Activated naive CD4-positive, alpha-beta T cell (primary cell): Measurements from ENCODE around the gene GLI3.

ENCODE experiments used
- DNase-seq, 4 experiments: peaks; one replicate each; lab custom pipeline; 2025; lab: John Stamatoyannopoulos, UW

The GLI3 gene

DNA sequence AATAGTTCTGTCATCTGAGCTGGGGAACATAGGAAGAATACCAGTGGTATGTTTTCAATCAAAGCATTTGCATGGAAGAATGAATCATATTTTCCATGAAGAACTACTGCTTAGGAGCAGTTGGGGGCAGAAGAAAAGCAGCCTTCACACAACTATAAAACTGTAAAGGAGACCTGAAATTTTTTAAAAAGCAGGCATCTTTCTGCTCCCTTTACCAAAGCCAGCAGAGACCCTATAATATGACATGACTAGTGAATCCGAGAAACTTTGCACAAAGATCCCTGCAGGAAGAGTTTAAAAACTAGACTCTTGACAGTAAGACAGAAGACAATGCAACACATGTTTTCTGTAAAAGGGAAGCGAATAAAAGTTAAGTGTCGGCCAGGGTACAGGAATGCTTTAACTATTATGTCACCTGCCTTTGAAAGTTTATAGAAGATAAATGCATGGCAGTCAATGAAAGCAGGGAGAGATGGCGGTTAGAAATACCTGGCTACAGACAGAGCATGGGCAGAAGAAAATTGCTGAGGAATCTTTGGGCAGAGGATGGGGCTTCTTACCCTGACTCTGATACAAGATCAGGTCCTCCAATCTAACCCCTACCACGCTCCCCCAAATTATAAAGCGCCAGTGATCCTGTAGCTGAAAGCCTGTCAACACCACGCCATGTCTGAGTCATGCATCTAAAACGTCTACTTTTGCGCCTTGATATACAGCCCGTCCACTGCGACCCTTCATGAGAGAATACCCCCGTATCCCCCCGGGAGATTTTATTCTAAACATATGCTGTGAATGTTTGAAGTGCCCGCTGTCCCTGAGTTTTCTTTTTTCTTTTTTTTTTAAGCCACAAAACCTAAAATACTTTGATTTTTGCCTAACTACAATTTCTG lies 93.1 kb downstream of the GLI3 start:
- no peak for DNase-seq

DNA sequence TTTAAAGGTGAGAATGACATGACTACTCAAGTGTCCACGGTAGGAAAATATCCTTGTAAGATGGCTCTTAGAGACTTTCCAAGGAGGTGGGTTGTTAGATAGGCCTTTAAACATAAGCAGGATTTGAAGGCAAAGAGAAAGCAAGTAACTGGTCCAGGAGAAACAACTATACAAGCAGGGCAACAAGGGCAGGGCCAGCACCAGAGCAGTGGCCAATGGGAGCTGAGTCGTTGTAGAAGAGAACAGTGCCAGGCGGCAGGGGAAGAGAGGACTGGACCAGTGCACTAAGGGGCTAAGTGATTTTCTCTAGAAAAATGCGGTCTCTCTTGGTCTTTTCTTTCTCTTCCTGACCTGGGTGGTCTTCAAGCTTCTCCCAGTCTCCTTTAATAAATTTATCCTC lies 94.9 kb downstream of the GLI3 start:
- DNase-seq, result no peak

DNA sequence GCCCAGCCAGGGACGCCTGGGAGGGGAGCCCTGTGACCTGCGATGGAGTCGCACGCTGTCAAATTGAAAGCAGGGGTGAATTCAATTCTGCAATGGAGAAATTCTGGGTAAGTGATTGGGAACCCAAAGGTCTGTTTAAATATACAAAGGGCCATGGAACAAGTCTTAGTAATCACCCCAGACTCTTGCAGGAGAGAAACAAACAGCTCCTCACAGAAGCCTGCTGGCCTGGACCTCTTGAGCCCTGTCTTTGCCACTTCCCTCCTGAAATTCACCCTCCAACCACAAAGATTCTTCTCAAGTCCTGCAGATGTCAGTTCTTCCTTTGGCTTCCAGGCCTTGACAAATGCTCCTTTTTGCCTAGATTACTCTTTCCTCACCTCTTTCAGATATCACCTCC lies 97.3 kb downstream of the GLI3 start:
- no peak for DNase-seq

DNA sequence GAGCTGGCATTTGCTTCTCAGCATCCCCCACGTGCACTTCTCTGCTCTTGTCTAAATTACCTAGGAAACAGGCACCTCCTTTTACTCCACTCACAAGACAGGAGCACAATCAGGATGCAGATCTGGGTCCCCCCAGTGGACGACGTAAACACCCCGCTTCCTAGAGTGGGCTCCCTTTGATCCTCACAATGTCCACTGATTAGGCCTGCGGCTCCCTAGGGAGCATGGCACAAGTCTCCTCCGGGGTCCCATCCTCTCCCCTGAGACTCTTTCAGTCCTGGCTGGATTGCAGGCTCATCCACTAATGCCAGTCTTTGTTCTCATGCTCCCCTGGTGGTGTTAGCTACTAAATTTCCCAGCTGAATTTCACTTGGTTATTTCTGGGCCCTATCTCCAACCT lies 98.3 kb downstream of the GLI3 start:
- DNase-seq, result no peak

DNA sequence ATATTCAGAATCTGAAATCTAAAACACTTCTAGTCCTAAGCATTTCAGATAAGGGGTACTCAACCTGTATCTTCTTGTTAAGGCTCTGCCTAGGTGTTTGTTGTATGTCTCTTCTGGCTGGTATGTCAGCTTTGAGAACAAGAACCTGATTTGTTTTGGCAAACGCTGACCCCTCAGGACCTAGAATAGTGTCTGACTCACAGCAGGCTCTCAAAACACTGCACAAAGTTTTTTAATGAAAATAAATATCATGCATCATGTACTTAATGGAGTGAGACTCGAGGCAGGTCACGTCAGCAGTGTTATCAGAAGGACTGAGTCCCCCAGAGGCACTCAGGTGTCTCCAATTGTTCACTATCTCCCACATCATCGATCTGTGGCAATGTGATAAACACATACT lies 99.1 kb downstream of the GLI3 start:
- no peak for DNase-seq

DNA sequence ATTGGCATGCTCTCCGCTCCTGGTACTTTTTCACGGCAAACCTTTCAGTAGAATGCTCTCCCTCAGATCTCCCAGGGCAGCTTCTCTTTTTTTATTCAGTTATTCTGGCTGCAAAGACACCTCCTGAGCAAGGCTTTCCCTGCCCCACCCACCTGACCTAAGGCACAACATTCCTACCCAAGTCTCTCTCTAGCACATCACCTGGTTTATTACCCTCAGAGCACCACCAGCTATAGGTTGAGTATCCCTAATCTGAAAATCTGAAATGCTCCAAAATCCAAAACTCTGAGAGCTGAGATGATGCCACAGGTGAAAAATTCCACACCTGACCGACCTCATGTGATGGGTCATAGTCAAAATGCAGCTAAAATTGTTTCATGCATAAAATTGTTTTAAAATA lies 99.6 kb downstream of the GLI3 start:
- DNase-seq, result no peak

DNA sequence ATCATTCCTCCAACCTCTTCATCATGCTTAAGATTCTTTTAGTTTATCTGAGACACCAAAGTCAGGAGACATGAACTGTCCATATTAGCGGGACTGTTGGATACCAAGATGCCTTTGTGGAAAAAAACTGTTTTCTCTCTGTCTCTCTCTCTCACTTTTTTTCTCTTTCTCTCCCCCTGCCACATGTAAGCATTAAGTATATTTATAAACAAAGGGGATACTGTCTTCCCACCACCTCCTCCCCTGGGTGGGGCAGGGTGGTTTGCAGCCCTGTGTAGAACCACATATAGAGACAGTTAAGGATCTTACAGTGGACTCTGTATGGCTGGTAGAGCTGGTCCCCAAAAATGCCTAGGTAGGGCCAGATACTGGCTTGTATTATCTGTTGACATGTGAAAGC lies 101.3 kb downstream of the GLI3 start:
- DNase-seq, result no peak

DNA sequence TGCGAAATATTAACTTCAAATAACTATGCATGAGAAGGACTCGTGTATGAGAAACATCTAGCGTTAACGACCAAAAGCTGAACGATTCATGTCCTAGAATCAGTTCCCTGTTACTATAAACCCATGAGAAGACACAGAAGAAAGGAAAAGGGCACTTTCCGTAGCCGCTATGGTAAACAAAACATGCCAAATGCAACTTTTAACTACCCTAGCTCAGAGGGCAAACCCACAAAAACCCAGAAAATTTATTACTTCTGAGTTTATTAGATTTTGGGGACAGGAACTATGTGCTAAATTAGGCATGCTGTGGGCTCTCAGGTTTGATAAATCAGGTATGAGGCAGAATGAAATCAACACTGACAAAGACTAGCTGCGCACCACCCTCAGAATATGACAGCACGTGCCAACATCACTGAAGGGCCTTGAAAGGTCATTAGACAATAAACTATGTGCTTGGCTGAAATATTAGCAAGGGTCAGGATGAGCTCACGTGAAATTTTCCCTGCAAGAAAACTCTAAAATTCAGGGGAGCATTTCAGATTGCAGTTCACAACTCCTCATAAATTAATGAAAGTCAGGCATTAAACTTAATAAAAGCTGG lies 102.6 kb downstream of the GLI3 start:
- DNase-seq, result no peak

DNA sequence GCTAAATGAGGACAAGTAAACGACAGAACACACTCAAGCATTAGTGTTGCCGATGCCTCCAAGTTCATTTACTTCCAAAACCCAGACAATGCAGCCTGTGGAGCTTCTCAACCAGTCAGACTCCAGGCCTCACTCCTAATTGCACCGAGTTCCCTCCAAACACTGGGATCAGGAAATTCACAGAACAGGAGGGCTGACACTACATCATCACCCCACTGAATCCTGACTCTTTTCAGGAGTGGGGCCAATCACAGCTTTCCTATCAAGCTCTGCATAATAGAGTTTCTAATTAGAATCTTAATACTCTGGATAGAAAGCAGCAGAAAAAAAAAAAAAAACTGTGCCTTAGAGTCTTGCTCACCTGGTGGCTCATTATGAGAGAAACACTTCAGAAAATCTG lies 103.7 kb downstream of the GLI3 start:
- no peak for DNase-seq

DNA sequence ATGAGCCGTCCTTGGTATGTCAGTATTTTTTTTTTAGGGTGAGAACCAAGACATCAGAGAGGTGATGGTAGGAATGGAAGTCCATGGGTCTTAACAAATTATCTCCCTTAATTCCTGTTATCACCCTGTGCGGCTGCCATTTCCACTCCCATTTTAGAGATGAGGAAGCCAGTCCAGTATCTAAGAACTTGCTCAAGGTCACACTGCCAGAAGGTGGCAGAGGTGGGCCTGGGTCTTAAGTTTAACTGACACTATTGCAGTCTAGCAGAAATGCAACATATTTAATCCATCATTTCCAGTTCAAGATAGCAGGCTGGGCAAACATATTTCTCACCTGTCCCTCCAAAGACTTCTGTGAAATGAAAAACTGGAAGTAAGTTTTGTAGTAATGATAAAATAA lies 108.3 kb downstream of the GLI3 start:
- no peak for DNase-seq

DNA sequence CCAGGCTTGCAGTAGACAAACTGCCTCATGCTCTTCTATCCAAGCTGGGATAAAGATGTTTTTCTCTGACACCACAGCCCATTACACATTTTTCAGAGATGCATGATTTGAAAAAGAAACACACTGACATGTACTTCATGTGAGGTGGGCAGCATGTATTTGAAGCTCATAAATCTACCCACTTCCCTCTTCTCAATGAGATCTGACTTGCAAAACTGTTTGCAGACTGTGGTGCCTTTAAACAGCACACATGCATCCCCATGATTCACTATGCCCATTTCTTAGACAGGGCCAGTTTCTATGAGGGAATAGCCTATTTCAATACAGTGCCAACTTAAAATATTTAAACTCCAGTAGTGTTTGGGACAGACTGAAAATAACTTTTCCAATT lies 109.8 kb downstream of the GLI3 start:
- DNase-seq, result no peak

DNA sequence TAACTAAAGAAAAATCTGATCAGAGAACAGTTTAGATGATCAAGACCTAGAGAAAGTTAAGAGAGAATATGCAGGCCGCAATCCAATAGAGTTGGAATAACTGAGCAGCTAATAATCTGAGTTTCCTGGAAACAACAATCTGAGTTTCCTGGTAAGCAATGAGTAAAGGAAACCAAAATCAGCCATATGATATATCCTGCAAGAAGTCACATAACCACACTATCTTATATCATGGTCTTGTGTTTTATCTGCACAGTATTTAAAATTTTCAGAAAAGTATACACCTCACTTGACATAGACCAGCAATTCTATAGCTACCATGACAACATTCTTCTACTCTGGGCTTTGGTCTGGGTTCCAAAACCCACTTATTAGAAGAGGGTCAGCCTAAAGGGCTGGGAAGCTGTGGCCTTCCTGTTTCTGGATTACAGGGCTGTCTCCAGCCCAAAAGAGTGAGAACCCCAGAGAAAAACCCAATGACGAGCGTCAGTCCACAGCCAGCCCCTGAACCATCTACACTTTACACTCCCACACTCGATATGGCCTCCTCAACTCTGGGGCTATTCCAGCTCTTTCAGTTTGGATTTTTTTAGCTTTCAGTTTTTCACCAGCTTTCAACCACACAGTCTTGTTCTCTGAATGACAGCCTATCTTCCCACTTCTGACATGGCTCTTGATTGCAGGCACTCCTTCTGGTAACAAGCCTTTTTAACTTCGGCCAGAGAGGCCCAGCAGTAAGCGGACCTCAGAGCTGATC lies 110.4 kb downstream of the GLI3 start:
- DNase-seq, result no peak

DNA sequence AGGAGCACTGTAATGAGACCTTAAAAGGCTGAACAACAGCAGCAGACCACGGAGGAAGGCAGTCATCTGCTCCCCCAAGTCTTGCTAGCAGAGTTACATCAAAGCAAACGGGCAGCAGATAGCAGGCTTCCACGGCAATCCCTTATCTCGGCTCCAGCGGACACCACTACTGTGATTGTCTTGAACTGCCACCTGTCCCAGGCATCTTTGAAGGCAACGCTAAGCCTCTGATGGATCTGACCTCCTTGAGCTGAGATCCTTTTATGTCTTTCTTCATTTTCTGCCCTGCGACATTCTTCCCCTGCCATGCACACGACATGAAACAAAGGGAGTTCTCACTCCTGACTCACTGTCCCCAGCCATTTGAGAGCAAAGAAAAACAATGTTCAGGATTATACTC lies 111.7 kb downstream of the GLI3 start:
- no peak for DNase-seq

DNA sequence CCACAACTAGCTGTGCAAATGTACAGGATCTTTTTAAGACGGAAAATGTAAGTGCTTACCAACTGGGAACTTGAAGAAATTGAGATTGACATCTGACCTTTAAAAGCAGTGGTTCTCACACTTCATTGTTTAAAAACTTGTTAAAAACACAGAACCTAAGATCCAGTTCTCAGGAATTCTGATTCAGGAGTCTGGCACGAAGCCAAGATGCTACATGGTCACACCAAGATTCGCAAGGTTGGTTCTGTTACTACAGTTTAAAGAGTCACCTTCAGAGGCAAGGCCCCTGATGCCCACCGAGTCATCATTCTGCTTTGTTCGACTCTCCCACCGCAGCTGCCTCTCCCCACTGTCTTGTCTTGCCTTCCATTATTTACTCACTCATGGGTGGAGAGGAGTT lies 113.3 kb downstream of the GLI3 start:
- DNase-seq, result no peak

DNA sequence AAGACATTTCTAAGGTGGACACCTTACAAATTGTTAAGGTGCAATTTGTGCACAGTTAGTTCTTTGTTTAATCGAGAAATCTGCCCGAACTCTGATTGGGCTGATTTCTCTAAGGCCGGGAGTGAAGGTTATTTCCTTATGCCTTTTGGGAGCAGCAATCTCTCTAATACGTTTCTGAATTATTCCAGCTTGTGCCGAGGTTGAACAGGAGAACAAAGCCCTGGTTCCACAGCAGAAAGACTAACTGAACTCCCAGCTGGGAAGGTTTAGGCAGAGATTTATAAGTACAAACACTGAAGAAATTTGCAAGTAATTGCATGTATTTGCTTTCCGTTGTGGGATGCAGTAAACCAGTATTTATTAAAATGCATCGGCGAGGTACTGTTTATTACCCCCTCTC lies 116.8 kb downstream of the GLI3 start:
- no peak for DNase-seq

DNA sequence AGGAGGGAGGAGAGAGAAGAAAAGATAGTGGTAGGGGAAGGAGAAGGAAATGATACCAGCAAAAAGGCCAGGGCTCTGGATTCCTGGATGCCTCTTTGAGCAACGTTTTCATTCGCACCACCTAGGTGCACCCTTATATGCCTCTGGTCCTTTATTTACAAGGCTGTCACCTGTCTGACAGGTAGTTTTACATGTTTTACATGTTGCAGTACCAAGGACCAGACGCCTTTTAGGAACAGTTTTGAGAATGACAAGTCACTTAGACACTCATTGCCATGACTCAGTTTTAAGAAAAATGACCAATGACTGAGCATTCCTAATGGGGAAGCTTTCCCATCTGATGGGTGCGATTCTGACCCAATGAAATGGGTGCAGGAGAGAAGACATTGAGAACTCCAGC lies 119.8 kb downstream of the GLI3 start:
- DNase-seq, result no peak

DNA sequence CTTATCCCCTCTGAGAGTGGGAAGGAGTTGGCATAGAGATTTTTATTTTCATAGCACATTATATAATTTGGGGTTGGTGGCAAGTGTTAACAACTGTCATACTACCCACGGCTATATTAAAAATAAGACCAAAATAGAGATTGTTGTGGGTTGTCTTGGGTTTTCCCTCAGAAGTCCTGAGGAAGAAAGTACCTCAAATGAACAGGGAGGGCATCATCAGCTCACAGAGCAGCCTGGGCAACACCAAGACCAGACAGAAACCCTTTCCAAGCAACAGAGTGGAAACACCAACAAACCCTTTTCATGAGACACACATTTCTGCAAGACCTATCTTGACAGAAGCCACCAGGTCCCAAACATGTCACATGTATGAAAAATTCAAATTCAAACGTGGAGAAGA lies 121.2 kb downstream of the GLI3 start:
- no peak for DNase-seq

DNA sequence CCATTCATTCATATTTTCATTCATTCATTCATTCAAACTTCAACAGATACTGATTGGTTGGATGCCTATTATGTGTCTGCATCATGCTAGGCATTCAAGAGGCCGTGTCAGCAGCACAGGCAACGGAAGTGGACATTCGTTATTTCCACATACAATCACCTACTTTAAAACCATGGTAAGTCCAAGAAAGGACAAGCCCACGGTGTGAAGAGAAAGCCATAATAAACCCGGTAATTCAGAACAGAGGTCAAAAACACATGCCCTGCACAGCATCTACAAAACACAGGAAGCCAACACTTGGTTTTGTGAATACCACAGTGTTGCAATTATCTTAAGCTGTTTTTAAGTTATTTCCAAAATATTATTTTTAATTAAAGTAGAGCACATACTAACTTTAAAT lies 126.7 kb downstream of the GLI3 start:
- no peak for DNase-seq

DNA sequence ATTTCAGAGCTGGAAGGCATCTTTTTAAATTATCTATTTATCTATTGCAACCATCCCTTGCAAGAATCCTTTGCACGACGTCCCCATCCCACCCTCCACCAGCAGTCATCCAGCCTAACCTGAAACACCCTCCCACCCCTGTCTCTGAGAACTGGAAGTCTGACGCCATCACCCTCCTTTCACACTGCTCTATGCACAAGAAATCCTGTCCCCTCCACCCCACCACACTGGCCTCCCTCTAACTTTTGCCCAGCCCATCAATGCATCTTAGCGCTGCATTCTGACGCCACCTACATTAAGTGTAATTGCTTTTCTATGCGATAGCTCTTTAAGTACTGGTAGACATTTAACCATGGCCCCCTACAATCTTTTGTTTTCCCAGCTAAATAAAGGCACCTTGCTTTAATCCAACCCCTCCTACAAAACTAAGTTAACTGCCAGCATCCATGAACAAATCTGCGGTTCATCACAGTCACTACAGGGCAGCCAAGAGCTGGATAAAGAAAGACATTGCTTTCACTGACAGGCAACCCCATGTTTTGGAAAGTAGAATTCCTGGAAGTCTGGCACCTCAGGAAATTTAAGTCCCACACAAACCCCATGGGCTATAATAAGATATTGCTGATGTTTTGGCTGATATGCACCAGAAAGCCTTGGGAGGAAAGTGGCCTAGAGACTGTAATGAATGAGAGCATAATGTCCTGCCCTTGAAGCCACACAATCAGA lies 128.0 kb downstream of the GLI3 start:
- no peak for DNase-seq

DNA sequence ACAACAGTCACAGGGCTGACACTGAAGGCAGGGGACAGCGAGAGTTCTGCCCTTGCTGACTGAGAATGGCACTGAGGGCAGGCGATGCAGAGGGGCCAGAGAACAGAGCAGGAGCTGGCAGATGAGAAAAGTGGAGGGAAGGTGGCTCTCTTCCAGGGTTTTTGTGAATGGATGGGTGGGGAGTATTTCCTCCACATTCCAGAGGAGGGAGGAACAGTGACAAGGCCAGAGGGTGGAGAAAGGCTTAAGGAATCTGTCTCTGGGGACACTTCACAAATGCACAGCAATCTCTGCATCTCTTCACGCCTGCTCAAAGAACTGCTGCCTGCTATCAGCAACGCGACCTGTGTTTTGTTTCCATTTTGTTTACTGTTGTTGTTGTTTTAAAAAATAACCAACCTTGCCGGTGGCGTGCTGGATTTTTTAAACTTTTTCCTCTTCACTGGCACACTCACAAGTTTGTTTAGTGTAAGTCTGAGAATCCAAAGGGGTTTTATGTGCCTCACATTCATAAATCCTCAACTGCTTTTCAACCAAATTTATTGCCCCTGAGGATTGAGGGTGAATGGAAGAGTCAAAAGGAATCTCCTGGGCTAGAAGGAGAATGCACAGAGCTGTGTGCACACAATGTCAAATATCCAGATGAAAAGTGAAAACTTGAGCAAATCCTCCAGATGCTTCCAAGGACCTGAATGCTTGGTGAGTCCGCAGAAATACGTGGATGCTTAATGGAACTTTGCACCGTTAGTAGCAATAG lies 129.3 kb downstream of the GLI3 start:
- no peak for DNase-seq

DNA sequence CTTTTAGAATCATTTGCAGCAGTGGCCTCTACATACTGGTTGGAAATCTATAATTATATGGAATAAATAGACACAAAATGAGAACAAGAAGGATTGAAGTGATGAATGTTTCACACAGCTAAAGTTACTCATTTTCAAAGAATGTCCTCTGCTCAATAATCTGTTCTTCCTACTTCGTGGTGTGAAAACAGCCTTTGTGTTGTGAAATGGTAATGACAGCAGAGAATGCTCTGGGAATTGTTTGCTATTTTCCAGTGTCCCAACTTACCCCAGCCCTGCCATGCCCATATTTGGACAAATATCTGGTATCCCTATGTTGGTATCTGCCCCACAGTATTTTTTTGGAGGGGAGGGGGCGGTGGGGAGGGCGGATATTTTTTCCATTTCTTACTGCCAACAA lies 130.4 kb downstream of the GLI3 start:
- no peak for DNase-seq
